Activated CD4-positive, alpha-beta T cell treated with anti-CD3 and anti-CD28 coated beads, Interleukin-2, amount 50 U/mL, for 16 hours (primary cell): ENCODE results near the gene SEC11A.
"Not testable (repeated sequence)": the region's sequence is repeated elsewhere in the genome, so short reads cannot be mapped to it uniquely, and the experiment has no call there.

Experiments
- DNase-seq: peaks from one replicate; pipeline ENCODE4 v3.0.0-alpha.2; 2020

Gene SEC11A

DNA sequence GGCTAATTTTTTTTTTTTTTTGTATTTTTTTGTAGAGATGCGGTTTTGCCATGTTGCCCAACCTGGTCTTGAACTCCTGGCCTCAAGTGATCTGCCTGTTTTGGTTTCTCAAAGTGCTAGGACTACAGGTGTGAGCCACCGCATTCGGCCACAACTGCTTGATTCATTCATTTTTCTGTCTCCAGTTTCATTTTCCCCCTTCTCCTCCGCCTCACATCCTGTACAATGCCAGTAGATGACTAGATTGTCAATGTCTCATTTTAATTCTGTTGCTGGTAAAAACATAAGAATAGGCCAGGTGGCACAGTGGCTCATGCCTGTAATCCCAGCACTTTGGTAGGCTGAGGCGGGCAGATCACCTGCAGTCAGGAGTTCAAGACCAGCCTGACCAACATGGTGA is 20.4 kb upstream of the SEC11A start:
- DNase-seq, result peak; percentile 94

DNA sequence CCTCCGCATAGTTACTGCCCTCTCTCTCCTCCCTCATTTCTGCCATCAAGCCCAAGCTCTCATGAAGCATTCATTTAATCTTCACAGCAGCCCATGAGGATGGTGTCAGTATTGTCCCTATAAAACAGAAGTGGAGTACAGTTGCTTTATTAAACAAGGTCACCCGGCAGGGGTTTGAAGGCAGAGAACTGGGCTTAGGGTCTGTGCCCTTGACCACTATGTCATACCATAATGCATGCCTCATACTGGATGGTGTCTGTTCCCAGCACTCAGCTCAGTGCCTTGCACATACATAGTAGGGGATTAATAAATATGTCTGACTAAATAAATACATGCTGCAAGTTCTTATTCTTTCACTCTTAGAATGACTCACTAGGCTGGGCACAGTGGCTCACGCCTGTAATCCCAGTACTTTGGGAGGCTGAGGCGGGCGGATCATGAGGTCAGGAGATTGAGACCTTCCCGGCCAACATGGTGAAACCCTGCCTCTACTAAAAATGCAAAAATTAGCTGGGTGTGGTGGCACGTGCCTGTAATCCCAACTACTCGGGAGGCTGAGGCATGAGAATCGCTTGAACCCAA is 19.6 kb upstream of the SEC11A start:
- DNase-seq, result peak; percentile 84

DNA sequence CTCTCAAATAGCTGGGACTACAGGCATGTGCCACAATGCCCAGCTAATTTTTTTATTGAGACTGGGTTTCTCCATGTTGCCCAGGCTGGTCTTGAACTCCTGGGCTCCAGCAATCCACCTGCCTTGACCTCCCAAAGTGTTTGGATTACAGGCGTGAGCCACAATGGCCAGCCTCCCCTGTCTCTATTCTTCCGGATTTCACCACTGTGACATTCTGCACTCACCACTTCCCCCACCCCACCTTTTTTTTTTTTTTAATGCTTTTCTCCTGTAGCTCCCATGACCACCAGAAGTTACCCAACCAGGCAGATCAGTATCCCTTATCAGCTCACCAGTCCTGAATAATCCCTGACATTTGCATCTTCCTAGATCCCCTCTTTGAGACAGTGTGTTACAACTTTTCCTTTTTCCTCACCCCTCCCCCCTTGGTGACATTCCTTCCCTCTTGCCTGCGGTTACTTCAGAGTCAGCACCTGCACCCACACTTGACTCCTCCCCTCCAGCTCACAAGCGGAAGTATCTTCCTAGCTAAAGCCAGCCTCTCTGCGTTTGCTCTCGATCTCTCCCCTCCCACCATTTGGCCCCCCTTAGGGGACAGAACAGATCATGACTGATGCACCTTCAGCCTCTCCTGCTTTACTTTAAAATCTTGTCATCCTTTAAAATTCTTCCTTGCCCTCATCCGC is 19.0 kb upstream of the SEC11A start:
- DNase-seq, result peak; percentile 80

DNA sequence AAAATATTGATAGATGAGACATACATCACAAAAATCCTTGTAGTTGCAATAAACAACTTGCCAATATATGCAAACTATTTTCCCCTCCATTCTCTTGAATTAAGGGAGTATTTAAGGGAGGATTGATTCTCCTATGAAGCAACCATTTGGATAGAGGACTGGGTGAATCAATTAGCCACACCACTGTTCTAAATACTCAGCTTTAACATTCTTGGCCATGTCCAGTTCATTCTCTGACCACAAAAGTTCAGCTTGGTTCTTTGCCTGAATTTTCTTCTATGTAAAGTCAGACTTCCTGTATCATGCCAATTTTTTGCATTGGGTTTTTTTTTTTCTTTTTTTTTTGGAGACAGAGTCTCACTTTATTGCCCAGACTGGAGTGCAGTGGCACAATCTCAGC is 15.8 kb upstream of the SEC11A start:
- no peak for DNase-seq

DNA sequence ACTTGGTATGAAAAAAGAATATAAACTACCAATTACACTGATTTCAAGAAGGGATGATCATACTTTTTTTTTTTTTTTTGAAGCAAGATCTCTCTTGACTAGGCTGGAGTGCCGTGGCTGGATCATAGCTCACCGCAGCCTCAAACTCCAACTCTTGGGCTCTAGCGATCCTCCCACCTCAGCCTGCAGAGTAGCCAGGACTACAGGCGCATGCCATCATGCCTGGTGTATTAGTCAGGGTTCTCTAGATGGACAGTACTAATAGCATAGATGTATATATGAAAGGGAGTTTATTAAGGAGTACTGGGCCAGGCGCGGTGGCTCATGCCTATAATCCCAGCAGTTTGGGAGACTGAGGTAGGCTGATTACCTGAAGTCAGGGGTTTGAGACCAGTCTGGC is 11.5 kb upstream of the SEC11A start:
- DNase-seq, result no peak

DNA sequence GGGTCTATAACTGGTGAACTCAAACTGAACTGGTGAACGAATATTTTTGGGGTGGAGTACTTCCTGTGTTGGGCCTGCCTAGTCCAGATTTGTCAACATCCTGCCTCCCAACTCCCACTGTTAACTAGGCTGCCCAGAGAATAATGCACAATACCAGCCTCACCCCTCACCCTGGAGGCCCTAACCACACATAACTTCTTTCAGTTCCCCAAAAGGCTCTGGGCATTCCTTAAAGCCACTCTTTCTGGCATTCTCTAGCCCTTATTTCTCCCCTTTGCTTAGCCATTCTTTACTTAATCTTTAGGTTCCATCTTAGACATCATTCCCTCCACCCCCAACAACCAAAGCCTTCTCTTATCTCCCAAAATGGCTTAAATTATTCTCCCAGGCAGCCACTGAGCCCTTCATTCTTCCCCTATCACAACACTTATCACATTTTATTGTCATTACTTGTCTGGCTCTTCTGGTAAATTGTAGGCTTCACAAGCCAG is 9.1 kb upstream of the SEC11A start:
- DNase-seq, result no peak

DNA sequence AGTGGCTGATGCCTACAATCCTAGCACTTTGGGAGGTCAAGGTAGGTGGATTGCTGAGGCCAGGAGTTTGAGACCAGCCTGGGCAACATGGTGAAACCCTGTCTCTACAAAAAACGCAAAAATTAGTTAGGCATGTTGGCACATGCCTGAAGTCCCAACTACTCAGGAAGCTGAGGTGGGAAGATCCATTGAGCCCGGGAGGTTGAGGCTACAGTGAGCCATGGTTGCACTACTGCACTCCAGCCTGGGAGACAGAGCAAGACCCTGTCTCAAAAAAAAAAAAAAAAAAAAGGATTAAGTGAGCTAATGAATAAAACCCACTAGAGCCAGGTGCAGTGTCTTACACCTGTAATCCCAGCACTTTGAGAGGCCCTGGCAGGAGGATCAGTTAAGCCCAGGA is 6.7 kb upstream of the SEC11A start:
- DNase-seq, result no peak

DNA sequence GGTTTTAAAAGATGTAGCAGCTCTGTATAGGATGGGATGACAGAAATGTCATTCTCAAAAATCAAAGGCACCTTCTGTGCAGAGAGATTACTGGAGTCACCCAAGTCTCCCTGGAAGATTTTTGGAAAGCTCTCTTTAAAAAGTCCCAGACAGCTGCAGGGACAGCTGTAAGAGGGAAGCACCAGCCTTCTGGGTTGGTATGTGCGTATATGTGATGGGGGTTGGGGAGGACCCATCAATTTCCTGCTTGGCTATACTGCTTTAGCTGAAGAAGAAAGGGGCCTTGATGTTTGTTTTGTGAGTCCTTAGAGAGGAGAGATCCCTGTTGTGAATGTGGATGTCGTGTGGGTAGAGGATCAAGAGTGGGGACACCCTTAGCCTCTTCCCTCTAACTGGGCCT is 5.4 kb upstream of the SEC11A start:
- DNase-seq, result no peak

DNA sequence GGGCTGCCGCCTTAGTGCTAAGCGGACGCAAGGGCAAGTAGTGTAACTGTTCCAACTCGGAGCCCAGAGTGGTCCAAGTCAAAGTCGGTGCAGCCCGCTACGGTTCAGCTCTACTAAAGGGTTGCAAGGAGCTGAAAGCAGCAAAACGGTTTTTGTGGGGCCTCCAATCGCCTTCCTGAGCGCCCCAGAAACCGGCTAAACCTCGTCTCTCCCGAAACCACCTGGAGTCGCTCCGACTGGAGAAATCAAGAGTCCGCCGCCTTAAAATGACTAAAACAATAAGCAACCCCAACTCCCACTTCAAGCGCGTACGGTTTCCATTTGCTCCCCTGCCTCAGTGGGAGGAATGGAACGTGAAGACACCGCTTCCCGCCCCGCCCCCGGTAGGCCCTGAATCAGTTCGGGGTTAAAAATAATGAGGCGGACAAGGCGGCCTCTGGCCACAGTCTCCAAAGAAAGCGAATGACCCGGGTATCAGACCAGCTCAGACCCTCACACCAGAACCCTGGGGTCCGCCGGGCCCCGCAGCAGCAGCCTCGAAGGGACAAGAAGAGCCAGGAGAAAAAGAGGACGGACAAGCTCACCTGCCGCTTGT is 401 bp downstream of the SEC11A start:
- peak; percentile 43 for DNase-seq

DNA sequence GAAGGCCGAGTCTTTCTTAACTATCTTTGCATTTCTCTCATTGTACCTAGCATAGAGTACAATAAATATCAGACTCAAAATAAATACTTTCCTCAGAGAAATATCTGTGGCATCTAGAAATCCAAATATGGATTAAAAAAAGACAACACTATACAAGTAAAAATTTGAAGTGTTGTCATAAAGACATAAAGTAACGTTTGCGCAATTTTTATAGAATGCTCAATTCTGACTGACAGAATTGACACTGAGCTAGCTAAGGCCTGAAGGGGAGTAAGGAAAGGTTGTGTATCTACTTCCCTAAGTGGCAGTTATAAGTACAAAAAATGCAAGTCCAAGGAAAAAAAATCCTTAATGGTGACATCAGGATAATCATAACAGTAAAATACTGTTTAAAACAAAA is 1.1 kb downstream of the SEC11A start:
- no peak for DNase-seq

DNA sequence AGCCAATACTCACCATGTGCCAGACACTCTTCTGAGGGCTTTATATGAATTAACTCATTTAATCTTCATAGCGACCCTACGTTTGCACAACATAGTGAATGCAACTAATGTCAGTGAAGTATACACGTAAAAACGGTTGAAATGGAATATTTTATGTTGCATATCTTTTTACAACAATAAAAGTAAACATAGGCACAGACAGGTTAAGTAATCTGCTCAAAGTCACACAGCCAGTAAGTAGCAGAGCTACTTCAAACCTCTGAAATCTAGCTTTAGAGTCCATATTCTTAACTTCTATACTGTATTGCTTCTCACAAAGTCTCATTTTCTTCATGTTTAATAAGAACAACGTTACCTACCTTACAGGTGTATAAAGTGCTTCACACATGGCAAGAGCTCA is 1.6 kb downstream of the SEC11A start:
- DNase-seq, result no peak

DNA sequence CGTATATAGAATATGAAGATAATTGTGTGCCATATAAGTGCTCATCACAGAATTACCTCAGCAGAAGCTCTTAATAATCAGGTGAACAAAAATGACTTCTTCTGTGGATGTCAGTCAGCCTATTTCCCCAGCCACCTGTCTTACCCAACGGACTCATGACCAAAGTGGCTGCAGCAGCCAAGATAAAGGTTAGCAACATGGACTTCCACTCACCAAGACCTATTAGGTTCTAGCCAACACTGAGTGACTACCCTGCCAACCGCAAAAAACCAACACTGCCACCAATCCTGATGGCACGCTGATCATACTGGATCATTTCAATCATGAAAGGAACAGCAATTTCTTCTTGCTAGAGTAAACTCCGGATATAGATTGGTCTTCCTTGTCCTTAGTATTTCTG is 12.1 kb downstream of the SEC11A start:
- no peak for DNase-seq

DNA sequence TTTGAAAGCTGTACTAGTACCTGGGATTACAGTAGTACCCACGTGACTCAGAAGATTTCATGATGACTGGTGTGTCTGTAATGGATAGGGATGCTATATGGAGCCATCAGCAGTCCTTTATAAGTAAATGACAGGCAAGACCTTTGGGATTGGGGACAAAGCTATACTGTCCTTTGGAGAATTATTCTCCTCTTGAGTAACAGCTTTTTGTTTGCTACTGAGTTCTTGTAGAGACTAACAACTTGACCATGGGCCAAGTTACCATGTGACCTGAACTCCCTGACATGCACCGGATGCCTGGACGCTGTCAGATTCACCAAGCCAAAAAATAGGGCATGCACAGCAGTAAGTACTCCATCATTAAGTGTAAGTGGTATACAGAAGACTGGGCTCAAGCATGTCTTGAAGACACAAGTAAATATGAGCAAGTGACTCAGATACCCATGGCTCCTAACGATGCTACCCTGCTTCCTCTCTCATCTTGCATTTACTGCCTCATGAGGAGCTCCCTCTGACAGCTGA is 12.9 kb downstream of the SEC11A start:
- DNase-seq, result no peak

DNA sequence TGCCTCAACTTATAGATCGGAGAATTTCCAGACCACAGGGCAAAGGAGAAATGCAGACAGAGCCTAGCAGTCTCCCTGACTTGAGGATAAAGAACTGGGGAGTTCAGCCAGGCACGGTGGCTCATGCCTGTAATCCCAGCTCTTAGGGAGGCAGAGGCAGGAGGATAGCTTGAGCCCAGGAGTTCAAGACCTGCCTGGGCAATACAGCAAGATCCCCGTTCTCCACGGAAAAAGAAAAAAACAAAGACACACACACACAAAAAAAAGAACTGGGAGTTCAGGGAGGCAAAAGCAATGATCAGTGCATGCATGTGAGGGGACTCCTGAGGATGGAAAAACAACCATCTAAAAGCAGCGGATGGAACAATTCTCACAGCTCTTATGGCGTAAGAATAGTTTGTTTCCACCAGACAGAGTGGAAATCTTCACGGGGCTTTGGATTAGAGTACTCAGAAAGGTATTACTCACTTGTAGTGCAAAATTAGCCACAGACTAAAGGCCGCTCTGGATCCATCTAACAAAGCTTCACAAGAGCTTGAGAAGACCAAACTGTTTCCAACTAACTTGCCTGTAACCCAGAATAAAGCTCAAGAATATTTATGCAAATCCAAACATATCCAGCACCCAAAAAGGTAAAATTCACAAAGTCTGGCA is 16.3 kb downstream of the SEC11A start:
- peak; percentile 18 for DNase-seq

DNA sequence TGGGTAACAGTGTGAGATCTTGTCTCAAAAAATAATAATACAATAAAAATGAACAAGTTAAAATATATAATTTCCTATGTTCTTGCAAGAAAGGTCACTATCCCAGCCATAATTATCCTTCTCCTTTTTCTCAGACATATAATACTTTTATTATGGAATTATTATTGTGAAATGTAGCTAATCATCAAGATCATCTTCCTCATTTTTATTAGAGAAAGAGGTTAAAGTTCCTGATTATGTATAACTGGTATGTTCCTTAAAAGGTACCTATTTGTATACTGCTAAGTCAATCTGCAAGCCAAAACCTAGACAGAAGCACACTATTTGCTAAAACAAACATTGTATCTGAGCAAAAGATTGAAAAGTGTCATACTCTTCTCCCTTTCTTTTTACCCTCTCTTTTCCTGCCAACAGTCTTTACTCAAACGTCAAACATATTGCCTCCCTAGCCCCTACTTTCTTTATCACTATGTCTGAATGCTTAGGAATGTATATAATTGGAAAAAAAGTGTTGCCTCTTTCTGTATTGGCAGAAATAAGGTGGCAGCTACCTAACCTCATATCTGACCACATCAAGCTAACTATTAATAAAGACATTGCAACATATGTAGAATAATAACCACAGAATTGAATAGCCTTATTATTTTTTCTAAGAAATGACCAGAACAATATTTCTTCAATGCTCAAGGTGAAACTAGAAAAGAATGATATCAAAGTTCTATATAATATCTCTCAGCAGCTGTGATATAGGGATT is 18.5 kb downstream of the SEC11A start:
- no peak for DNase-seq

DNA sequence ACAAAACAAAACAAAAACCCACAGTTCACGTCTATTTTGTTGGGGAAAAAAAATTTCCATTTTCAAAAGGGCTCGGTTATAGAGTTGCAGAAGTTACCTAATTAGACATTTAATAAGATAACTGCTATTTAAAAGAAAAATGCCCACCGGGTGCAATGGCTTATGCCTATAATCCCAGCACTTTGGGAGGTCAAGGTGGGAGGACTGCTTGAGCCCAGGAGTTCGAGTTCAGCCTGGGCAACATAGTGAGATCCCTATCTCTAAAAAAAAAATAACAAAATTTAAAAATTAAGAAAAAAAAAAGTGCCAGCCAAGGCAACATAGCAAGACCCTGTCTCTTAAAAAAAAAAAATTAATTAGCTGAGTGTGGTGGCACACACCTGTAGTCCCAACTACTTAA is 19.2 kb downstream of the SEC11A start:
- DNase-seq, result no peak

DNA sequence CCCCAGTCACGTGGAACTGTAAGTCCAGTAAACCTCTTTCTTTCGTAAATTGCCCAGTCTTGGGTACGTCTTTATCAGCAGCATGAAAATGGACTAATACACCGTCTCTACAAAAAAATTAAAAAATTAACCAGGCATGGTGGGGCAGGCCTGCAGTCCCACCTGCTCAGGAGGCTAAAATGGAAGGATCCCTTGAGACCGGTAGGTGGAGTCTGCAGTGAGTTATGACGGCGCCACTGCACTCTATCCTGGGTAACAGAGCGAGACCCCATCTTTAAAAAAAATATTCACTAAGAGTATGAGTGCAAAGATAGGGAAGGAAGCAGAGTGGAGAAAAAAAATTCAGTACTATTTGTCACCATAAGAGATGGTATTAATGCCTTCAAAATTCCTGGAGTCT is 25.6 kb downstream of the SEC11A start:
- DNase-seq, result no peak

DNA sequence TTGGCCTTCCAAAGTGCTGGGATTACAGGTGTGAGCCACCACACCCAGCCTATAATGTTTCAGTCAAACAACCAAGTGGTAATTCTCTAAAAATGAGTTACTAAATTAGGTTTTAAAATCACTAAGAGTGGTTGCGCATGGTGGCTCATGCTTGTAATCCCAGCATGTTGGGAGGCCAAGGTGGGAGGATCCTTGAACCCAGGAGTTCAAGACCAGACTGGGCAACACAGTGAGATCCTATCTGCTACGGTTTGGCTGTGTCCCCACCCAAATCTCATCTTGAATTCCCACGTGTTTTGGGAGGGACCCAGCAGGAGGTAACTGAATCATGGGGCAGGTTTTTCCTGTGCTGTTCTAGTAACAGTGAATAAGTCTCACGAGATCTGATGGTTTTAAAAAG is 26.1 kb downstream of the SEC11A start:
- no peak for DNase-seq

DNA sequence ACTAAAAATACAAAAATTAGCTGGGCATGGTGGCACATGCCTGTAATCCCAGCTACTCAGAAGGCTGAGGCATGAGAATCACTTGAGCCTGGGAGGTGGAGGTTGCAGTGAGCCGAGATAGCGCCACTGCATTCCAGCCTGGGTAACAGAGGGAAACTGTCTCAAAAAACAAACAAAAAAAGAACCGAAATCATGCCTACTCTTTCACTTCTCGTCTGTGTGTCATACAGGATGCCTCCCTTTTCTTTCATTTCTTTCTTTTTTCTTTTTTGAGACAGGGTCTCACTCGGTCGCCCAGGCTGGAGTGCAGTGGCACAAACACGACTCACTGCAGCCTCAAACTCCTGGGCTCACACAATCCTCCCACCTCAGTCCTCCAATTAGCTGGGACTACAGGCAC is 29.5 kb downstream of the SEC11A start:
- not testable (repeated sequence) for DNase-seq

DNA sequence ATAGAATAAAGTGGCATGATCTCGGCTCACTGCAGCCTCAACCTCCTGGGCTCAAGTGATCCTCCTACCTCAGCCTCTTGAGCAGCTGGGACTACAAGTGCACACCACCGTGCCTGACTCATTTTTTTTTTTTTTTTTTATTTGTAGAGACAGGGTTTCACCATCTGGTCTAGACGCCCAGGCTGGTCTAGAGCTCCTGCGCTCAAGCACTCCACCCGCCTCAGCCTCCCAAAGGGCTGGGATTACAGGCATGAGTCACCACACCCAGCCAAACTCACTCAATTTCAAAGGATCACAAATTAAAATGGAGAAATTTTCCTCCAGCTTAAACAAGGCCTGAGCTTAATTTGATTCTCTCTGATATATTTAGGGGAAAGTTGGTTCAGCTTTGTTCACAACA is 30.6 kb downstream of the SEC11A start:
- no peak for DNase-seq

DNA sequence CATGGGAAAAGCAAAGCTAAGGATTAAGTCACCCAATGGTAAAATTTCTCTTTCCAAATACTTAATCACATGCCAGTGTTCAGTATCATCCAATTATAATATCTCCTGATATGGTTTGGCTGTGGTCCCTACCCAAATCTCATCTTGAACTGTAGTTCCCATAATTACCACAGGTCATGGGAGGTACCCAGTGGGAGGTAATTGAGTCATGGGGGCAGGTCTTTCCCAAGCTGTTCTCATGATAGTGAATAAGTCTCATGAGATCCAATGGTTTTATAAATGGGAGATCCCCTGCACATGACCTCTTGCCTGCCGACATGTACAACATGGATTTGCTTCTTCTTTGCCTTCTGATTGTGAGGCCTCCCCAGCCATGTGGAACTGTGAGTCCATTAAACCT is 31.8 kb downstream of the SEC11A start:
- DNase-seq, result no peak

DNA sequence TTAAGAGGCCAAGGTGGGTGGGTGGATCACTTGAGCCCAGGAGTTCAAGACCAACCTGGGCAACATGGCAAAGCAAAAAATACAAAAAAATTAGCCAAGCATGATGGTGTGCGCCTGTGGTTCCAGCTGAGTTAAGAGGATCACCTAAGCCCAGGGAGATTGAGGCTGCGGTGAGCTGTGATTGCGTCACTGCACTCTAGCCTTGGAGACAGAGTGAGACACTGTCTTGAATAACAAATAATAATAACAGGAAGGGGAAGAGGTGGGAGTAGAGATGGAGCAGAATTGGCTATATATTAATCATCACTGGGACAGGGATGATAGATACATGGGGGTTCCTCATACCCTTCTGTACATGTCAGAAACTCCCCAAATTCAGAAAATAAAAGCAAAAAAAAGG is 34.1 kb downstream of the SEC11A start:
- DNase-seq, result peak; percentile 59

DNA sequence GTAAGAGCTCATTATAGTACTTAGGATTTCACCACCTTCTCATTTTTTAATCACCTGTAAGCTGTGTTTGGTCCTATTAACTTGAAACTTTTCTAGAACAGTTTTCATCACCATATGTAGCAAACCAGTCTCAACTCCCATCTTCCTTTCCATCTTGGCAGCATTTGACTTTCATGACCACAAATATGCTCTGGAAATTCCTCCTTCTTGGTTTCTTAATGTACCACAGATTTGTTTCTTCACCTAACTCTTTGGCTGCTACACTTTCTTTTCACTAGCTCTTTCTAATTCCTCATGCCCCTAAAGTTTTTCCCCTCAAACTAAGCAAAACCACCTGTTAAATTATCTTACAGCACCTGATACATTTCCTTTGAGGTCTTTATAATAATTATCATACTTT is 44.7 kb downstream of the SEC11A start:
- no peak for DNase-seq
